ENCODE data around the gene EPHA6.

DNA sequence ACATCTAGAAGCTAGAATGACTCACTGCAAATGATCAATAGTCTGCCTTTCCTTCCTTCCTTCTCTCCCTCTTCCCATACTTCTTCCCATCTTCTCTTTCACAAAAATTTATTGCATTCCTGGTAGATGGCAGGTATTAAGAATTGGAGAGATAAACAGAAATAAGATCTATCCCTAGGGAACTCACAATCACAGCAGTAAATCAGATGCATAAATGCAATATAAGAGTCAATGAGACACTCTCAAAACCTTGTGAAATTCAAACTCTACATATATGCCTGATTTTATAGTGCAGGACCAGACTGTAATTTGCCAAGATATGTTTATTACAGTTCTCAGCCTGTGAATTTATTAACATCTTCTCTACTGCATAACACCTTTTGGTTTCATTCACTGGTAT lies 871.9 kb downstream of the EPHA6 start:
- no peak for TF ChIP-seq CTCF (IDR thresholded peaks at IDR 0.05)
- no peak for TF ChIP-seq EP300 (IDR thresholded peaks at IDR 0.05)
- TF ChIP-seq POLR2A (IDR thresholded peaks at IDR 0.05), result no peak
